Heart left ventricle (tissue), 13 donors: Measurements from ENCODE around the gene LMAN1.

ENCODE experiments used
- CTCF ChIP-seq, 12 donors: fragments of 200-600 bp; sonication (generic) in 4 of 12; IDR thresholded peaks; one replicate each; pipeline versions ENCODE4 v1.5.0 to v1.8.0; 2018 to 2022; ENCODE audit warnings: antibody characterized with exemption in 12 of 12, mild to moderate bottlenecking in 5 of 12
- POLR2A ChIP-seq, 2 donors: fragments of 450-650 bp; IDR thresholded peaks; one replicate each; pipeline ENCODE4 v1.6.1; 2017; ENCODE audit warnings: antibody characterized with exemption in 2 of 2, mild to moderate bottlenecking in 2 of 2, moderate library complexity in 2 of 2
- donor health status: ischemic (EF 13 %, LVEDD 7.1; RV severe dilation, severe dysfunction).
- donor health status: DM: no; HTN: yes; CAD: no.
- donor health status: DM: no; HTN: no; CAD: no.
- donor health status: ischemic (EF 25% LVEDD 6.9; RV normal size, moderate dysfunction).
- donor health status: ischemic (EF 25% LVEDD 5.7; RV mildly dilated, moderate dysfunction).
- donor health status: ischemic (EF 35%, LVEDD 5.7; RV mildly dilated, moderate dysfunction).
- donor health status: nonischemic (EF 11% LVEDD 7.7; RV severe dilation, severe dysfunction).
- donor health status: DM: yes; HTN: yes; CAD: no.
- donor health status: PGD.
- donor health status: ischemic (EF 29% LVEDD 5.4; RV normal size, mild dysfunction).
- donor health status: nonischemic (EF 23%, LVEDD 6.1; RV moderate dilation, normal function).

DNA sequence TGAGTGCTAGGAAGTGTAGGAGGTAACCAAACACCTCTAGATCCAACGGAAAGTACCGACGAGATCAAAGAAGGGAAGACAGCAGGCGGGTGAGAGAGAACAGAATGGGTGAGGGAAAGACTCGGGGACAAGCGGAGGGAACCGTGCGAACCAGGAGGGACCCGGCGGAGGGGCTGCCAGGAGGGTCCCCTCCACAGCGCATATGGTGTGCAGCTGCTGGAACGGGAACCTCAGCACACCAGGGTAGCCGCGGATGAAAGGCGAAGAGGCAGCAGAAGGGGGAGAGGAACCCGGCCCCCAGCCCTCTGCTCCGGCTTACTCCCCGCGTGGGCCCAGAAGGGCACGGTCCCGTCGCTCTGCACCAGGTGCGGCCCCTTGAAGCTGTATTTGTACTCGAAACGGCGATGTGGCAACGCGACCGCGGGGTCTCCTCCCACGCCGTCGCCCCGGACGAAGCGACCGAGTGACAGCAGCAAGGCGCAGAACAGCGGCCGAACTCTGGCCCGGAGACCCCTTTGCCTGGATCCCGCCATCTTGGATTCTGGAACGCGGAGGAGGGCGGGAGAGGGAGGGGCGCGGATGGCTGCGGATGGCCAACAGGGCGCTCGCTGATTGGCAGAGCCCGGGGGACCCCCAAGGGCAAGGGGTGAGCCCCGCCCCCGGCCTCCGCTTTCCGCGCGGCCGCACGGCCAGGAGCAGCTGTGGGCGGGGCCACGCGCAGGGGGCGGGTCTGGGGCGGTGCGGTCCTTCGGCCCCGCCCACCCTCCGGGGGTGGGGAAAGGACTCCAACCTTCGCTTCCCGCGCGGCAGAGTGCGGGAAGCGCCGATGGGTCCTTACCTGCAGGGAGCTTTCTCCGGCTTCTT lies at the start of gene LMAN1:
- TF ChIP-seq CTCF (IDR thresholded peaks at IDR 0.05) (no peak), POLR2A (IDR thresholded peaks at IDR 0.05) (peak in 1 of 2 donors; percentile 49)
